GM12872 (cell line): ENCODE data around the gene BPIFA2.

Source experiments
- CTCF ChIP-seq: IDR thresholded peaks from 3 replicates; pipeline ENCODE4 v1.5.1; 2011; ENCODE audit warnings: low read depth, mild to moderate bottlenecking, low read length, moderate library complexity; ENCODE audit not compliant: insufficient read depth

Gene BPIFA2

GRCh38 chr20:33209789-33210188 is 41.8 kb downstream of the BPIFA2 start:
- no peak for TF ChIP-seq CTCF

- TF ChIP-seq CTCF = no peak
These were observed 42.4 kb downstream of the BPIFA2 start for GRCh38 chr20:33210371-33210770.

- TF ChIP-seq CTCF = peak; percentile 59
These were observed 44.0 kb downstream of the BPIFA2 start for GRCh38 chr20:33211817-33212424.

- TF ChIP-seq CTCF = no peak
These were observed 49.1 kb downstream of the BPIFA2 start, which contains the start of gene BPIFA3 for GRCh38 chr20:33217052-33217451. TSS of gene BPIFA3 (plus strand) at chr20:33217352. CDS start at chr20:33217537, 185 bp downstream.

- TF ChIP-seq CTCF = no peak
These were observed 56.4 kb downstream of the BPIFA2 start for GRCh38 chr20:33224399-33224798.

- no peak for TF ChIP-seq CTCF
These were observed 61.9 kb downstream of the BPIFA2 start for GRCh38 chr20:33229843-33230242.
